ENCODE data around the gene RETNLB. TPM values are rescaled to one million over a fixed set of nuclear protein-coding genes. Genes with fewer than 3 reads are reported as not detected.
A peak's percentile ranks its signal among the peaks of the same experiment; 100 is the strongest.

The RETNLB gene
- not detected for total RNA-seq
- polyA plus RNA-seq, result not detected
- long read RNA-seq, donor 1, result 0 reads
- long read RNA-seq, donor 2, result 0 reads
- long read RNA-seq, donor 3, result 0 reads
- long read RNA-seq, donor 4, result 0 reads

- H3K9me3 ChIP-seq (ENCODE audit: control insufficient read depth, low read length), result no peaks in the 10 kb centered on the region
- H3K4me3 ChIP-seq (ENCODE audit: low read length), result no peak within 1 kb of the TSS
- intact Hi-C loops (cut with DNase I), result no loop called here
- no peak within 1 kb of the TSS for H3K27ac ChIP-seq (ENCODE audit: low read length)
- no peaks in the 10 kb centered on the region for H3K4me1 ChIP-seq (ENCODE audit: control insufficient read depth, insufficient read depth, low read length)
- H3K27me3 ChIP-seq (ENCODE audit: control insufficient read depth, insufficient read depth), result no peaks in the 10 kb centered on the region
- 72% methylated on average over 3 of the region's 3 CpGs for WGBS
- ATAC-seq (no peak), DNase-seq (no peak)
Observed at GRCh38 chr3:108757404-108757982, at the start of gene RETNLB. RETNLB (minus strand) TSS chr3:108757410; CDS start chr3:108757185, 225 bp downstream.

GRCh38 chr3:108806316-108806715, 49.1 kb upstream of the RETNLB start:
- ATAC-seq, result no peak
- no peaks in the 10 kb centered on the region for H3K27me3 ChIP-seq (ENCODE audit: control insufficient read depth, insufficient read depth)
- H3K4me3 ChIP-seq (ENCODE audit: low read length), result no peak overlapping the region
- DNase-seq, result no peak
- intact Hi-C loops (cut with DNase I), result no loop called here
- H3K4me1 ChIP-seq (ENCODE audit: control insufficient read depth, insufficient read depth, low read length), result no peaks in the 10 kb centered on the region
- H3K9me3 ChIP-seq (ENCODE audit: control insufficient read depth, low read length), result no peaks in the 10 kb centered on the region
- WGBS, result 52% methylated on average over 4 of the region's 4 CpGs
- no peak overlapping the region for H3K27ac ChIP-seq (ENCODE audit: low read length)

GRCh38 chr3:108804966-108805365, 47.8 kb upstream of the RETNLB start:
- ATAC-seq (no peak), DNase-seq (no peak)
- intact Hi-C loops (cut with DNase I), result no loop called here
- no peak overlapping the region for H3K4me3 ChIP-seq (ENCODE audit: low read length)
- no peaks in the 10 kb centered on the region for H3K4me1 ChIP-seq (ENCODE audit: control insufficient read depth, insufficient read depth, low read length)
- no peaks in the 10 kb centered on the region for H3K9me3 ChIP-seq (ENCODE audit: control insufficient read depth, low read length)
- 82% methylated on average over 4 of the region's 4 CpGs for WGBS
- no peak overlapping the region for H3K27ac ChIP-seq (ENCODE audit: low read length)
- no peaks in the 10 kb centered on the region for H3K27me3 ChIP-seq (ENCODE audit: control insufficient read depth, insufficient read depth)

- no peaks in the 10 kb centered on the region for H3K27me3 ChIP-seq (ENCODE audit: control insufficient read depth, insufficient read depth)
- H3K9me3 ChIP-seq (ENCODE audit: control insufficient read depth, low read length), result no peaks in the 10 kb centered on the region
- H3K4me1 ChIP-seq (ENCODE audit: control insufficient read depth, insufficient read depth, low read length), result no peaks in the 10 kb centered on the region
- H3K4me3 ChIP-seq (ENCODE audit: low read length), result no peak overlapping the region
- WGBS, result 84% methylated on average over 2 of the region's 2 CpGs
- no peak overlapping the region for H3K27ac ChIP-seq (ENCODE audit: low read length)
- DNase-seq (no peak), ATAC-seq (no peak)
- intact Hi-C loops (cut with DNase I), result no loop called here
Observed at GRCh38 chr3:108804437-108804836, 47.2 kb upstream of the RETNLB start.

- ATAC-seq, result no peak
- 59% methylated on average over 3 of the region's 3 CpGs for WGBS
- intact Hi-C loops (cut with DNase I), result no loop called here
- Histone ChIP-seq H3K27ac (ENCODE audit: low read length) (no peak overlapping the region), H3K4me1 (ENCODE audit: control insufficient read depth, insufficient read depth, low read length) (no peaks in the 10 kb centered on the region), H3K27me3 (ENCODE audit: control insufficient read depth, insufficient read depth) (no peaks in the 10 kb centered on the region), H3K9me3 (ENCODE audit: control insufficient read depth, low read length) (no peaks in the 10 kb centered on the region), H3K4me3 (ENCODE audit: low read length) (no peak overlapping the region)
- DNase-seq, result no peak
Observed at GRCh38 chr3:108791473-108791872, 34.3 kb upstream of the RETNLB start.

GRCh38 chr3:108780235-108780634, 23.0 kb upstream of the RETNLB start:
- Histone ChIP-seq H3K9me3 (ENCODE audit: control insufficient read depth, low read length) (no peaks in the 10 kb centered on the region), H3K27me3 (ENCODE audit: control insufficient read depth, insufficient read depth) (no peaks in the 10 kb centered on the region), H3K27ac (ENCODE audit: low read length) (no peak overlapping the region), H3K4me1 (ENCODE audit: control insufficient read depth, insufficient read depth, low read length) (no peaks in the 10 kb centered on the region), H3K4me3 (ENCODE audit: low read length) (no peak overlapping the region)
- WGBS, result 81% methylated on average over 4 of the region's 4 CpGs
- no peak for ATAC-seq
- peak in 1 of 3 donors; percentile 34 for DNase-seq
- intact Hi-C loops (cut with DNase I), result no loop called here

GRCh38 chr3:108779496-108779895, 22.3 kb upstream of the RETNLB start:
- intact Hi-C loops (cut with DNase I), result no loop called here
- H3K27me3 ChIP-seq (ENCODE audit: control insufficient read depth, insufficient read depth), result no peaks in the 10 kb centered on the region
- DNase-seq (no peak), ATAC-seq (no peak)
- no peaks in the 10 kb centered on the region for H3K4me1 ChIP-seq (ENCODE audit: control insufficient read depth, insufficient read depth, low read length)
- no peaks in the 10 kb centered on the region for H3K9me3 ChIP-seq (ENCODE audit: control insufficient read depth, low read length)
- H3K4me3 ChIP-seq (ENCODE audit: low read length), result no peak overlapping the region
- H3K27ac ChIP-seq (ENCODE audit: low read length), result no peak overlapping the region
- 83% methylated on average over 3 of the region's 3 CpGs for WGBS

- no peaks in the 10 kb centered on the region for H3K9me3 ChIP-seq (ENCODE audit: control insufficient read depth, low read length)
- H3K27ac ChIP-seq (ENCODE audit: low read length), result no peak overlapping the region
- intact Hi-C loops (cut with DNase I), result no loop called here
- WGBS, result 71% methylated on average over 1 of the region's 1 CpG
- H3K4me3 ChIP-seq (ENCODE audit: low read length), result no peak overlapping the region
- DNase-seq (no peak), ATAC-seq (no peak)
- no peaks in the 10 kb centered on the region for H3K4me1 ChIP-seq (ENCODE audit: control insufficient read depth, insufficient read depth, low read length)
- H3K27me3 ChIP-seq (ENCODE audit: control insufficient read depth, insufficient read depth), result no peaks in the 10 kb centered on the region
Observed at GRCh38 chr3:108775649-108776048, 18.4 kb upstream of the RETNLB start.

GRCh38 chr3:108767253-108767652, 10.0 kb upstream of the RETNLB start:
- no peaks in the 10 kb centered on the region for H3K4me1 ChIP-seq (ENCODE audit: control insufficient read depth, insufficient read depth, low read length)
- DNase-seq, result no peak

GRCh38 chr3:108755686-108756085, 1.5 kb downstream of the RETNLB start:
- WGBS, result 69% methylated on average over 5 of the region's 5 CpGs
- intact Hi-C loops (cut with DNase I), result no loop called here
- H3K4me1 ChIP-seq (ENCODE audit: control insufficient read depth, insufficient read depth, low read length), result no peaks in the 10 kb centered on the region

More at GRCh38 chr3:108767253-108767652, 10.0 kb upstream of the RETNLB start:
- WGBS, result 65% methylated on average over 3 of the region's 3 CpGs
- H3K27ac ChIP-seq (ENCODE audit: low read length), result no peak overlapping the region
- H3K9me3 ChIP-seq (ENCODE audit: control insufficient read depth, low read length), result no peaks in the 10 kb centered on the region
- no peaks in the 10 kb centered on the region for H3K27me3 ChIP-seq (ENCODE audit: control insufficient read depth, insufficient read depth)
- ATAC-seq, result peak in 1 of 2 donors; percentile 83
- intact Hi-C loops (cut with DNase I), result no loop called here
- no peak overlapping the region for H3K4me3 ChIP-seq (ENCODE audit: low read length)

GRCh38 chr3:108744762-108745161, 12.4 kb downstream of the RETNLB start:
- no peak overlapping the region for H3K27ac ChIP-seq (ENCODE audit: low read length)
- 80% methylated on average over 5 of the region's 5 CpGs for WGBS

More at GRCh38 chr3:108755686-108756085, 1.5 kb downstream of the RETNLB start:
- ATAC-seq (no peak), DNase-seq (no peak)
- no peaks in the 10 kb centered on the region for H3K27me3 ChIP-seq (ENCODE audit: control insufficient read depth, insufficient read depth)
- H3K4me3 ChIP-seq (ENCODE audit: low read length), result no peak overlapping the region
- H3K9me3 ChIP-seq (ENCODE audit: control insufficient read depth, low read length), result no peaks in the 10 kb centered on the region
- no peak overlapping the region for H3K27ac ChIP-seq (ENCODE audit: low read length)

GRCh38 chr3:108742929-108743328, 14.3 kb downstream of the RETNLB start:
- intact Hi-C loops (cut with DNase I), result no loop called here
- Histone ChIP-seq H3K4me3 (ENCODE audit: low read length) (no peak overlapping the region), H3K27me3 (ENCODE audit: control insufficient read depth, insufficient read depth) (no peaks in the 10 kb centered on the region), H3K27ac (ENCODE audit: low read length) (no peak overlapping the region), H3K4me1 (ENCODE audit: control insufficient read depth, insufficient read depth, low read length) (no peaks in the 10 kb centered on the region), H3K9me3 (ENCODE audit: control insufficient read depth, low read length) (no peaks in the 10 kb centered on the region)
- DNase-seq (no peak), ATAC-seq (no peak)
- 90% methylated on average over 1 of the region's 1 CpG for WGBS

More at GRCh38 chr3:108744762-108745161, 12.4 kb downstream of the RETNLB start:
- Histone ChIP-seq H3K9me3 (ENCODE audit: control insufficient read depth, low read length) (no peaks in the 10 kb centered on the region), H3K4me3 (ENCODE audit: low read length) (no peak overlapping the region), H3K4me1 (ENCODE audit: control insufficient read depth, insufficient read depth, low read length) (no peaks in the 10 kb centered on the region), H3K27me3 (ENCODE audit: control insufficient read depth, insufficient read depth) (no peaks in the 10 kb centered on the region)
- DNase-seq (no peak), ATAC-seq (no peak)
- intact Hi-C loops (cut with DNase I), result no loop called here
